Measurements from ENCODE around the gene CD4.

Gene CD4

DNA sequence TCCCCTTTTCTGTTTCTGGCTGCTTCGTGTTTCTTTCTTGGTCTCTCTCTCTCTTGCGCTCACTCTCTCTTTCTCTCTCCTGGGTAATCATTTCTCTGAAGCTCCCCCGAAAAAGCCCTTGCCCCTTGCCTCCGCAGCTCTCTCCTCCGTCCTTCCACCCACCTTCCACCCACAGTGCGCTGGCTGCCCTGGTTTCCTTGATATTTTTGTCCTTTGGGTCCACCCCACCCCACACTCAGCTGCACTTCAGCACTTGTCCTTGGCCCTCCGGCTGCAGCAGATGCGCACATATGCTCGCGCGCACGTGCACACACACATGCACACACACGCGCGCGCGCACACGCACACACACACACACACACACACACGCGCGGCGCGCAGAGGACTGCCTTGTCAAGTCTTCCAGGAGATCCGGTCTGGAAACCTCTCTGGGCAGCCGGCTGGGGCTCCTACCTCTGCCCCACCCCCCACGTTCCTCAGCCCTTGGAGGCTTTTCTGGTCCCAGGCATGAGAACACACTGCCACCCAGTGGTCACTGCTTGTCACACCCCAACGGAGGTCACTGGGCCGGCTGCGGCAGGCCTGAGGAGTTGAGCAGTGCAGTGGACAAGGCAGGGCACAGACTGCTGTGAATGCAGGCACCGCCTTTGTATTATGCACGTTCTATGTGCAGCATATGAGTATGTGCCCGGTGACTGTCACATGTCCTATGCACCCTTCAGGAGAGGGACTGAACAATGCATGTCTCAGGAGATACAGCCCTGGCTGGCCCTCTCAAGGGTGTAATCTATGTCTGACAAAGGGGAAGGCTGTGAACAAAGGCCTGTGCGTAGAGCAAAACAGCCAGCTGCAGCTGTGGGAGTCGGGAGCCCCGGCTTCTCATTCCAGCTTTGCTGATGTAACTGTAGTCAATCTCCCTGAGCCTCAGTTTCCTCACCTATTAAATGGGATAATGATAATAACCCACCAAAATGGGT lies 10.5 kb upstream of the CD4 start:
- peak; percentile 91 to 92 for DNase-seq

DNA sequence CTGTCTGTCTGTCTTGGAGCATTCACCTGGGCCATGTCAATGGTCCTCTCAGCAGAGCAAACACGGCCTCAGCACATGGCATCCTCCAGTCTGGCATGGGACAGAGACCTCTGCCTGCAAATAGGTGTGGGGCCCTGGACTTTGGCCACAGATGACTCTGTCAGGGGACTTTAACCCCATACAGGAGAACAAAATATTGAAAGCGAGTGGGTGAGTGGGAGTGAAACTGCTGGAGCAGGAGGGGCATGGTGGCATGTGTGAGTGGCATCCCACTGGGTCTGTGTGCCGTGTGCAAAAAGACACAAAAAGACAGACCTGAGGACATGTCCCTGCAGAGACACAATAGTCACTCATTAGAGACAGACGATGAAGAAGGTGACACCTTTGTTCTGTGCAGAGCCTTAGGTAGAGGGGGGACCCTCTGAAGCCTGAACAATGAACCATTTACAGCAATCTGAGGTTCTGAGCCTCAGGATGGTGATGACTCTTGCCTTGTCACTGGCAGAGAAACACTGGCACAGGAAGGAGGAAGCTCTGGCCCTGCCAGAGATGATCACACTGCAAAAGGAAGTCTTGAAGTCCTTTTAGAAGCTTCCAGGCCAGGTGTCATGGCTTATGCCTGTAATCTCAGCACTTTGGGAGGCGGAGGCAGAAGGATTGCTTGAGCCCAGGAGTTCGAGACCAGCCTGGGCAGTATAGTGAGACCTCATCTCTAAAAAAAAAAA lies 9.5 kb upstream of the CD4 start:
- peak in 1 of 2 donors; percentile 46 for DNase-seq

GRCh38 chr12:6780573-6780972 lies 8.8 kb upstream of the CD4 start:
- no peak for DNase-seq

DNA sequence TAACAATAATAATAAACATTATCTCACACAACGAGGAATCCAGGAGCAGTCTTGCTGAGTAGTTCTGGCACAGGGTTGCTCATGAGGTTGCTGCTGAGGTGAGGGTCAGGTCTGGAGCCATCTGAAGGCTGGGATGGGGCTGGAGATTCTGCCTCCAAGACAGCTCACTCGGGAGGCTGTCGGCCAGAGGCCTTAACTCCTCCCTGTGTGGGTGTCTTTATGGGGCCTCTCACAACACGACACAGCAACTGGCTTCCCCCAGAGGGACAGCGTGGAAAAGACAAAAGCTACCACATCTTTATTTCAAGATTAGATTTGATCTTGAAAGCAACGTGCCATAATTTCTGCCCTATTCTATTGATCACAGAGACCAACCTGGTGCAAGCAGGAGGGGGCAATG lies 7.2 kb upstream of the CD4 start:
- no peak for DNase-seq

DNA sequence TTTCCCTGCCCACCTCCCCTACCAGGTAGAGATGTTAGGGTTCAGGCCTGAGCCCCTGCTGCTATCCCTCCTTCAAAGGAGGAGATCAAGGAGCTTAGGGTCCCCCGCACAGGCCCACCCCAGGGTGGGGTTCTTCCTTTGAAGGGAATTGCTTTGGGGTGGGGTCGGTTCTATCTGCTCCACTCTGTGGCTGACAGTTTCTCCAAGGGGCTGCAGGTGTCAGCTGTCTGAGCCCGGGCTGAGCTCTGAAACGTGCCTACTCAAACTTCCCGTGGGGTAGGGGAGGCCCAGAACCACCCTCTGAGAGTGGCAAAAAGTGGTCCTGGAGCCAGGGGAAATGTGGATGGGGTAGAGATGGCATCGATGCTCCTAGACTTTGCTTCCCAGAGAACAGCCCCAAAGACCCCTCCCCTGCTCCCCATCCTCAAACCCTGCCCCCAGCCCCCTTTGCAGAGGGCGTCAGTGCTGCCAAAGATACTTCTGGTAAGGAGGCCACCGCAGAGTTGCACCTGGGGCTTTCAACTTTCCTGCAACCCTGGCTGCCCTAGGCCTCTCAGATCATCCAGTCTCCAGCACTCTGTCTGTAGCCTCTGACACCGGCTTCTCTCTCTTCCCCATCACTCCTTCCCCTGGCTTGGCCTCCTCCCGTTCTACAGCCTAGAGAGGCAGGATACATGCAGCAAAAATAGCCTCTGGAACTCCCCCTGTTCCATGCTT lies 6.3 kb upstream of the CD4 start:
- DNase-seq, result no peak

DNA sequence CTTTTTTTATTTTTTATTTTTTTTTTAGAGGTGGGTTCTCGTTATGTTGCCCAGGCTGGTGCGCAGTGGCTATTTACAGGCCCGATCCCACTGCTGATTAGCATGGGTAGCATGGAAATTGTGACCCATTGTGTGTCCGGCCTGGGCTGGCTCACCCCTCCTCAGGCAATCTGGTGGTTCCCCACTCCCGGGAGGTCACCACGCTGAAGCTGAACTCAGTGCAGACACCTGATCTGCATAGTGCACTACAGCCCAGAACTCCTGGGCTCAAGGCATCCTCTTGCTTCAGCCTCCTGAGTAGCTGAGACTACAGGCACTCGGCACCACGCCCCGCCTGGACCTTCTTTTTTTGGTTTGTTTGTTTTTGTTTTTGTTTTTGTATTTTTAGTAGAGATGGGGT lies 5.5 kb upstream of the CD4 start:
- no peak for DNase-seq

- no peak for DNase-seq
Observed at GRCh38 chr12:6784296-6784695, 5.0 kb upstream of the CD4 start.

- DNase-seq, result no peak
Observed at GRCh38 chr12:6784761-6785160, 4.6 kb upstream of the CD4 start.

DNA sequence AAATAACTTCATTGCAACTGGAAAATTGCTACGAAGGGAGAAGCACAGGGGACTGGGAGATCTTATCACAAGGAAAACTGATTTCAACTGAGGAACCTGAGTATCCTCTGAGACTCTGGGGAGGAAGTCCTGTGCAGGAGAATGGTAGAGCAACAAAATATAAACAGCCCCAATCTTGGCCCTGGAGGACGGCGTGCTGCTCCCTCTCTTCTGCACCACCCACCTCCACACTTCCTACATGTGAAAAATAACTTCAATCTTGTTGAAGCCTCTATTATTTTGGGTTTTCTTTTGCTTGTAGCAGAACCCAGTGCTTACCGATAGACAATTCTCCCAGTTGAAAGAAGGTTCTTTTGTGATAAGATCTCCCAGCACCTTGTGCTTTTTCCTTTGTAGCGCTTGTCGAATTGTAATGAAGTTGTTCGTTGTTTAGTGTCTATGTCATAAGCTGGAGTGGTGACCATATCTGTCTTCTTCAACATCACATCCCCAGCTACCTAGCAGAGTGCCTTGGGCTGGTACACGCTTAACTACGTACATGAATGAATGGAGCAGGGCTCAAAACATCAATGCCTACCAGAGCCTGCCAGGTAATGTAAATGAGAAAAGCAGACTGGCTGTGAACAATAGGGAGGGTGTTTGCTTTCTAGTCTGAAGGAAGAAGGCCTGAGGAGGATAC lies 2.8 kb upstream of the CD4 start:
- DNase-seq, result no peak

DNA sequence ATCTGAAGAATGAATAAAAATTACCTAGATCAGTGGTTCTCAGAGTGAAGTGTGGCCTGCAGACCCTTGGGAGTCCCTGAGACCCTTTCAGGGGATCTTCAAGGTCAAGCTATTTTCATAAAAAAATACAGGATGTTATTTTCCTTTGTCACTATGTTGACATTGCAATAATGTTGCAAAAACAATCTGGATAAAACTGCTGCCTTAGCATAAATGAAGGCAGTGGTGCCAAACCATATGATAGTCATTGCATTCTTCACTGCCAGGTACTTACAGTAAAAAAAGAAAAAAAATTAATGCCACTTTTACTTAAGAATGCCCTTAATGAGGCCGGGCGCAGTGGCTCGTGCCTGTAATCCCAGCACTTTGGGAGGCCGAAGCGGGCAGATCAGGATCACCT lies 2.0 kb upstream of the CD4 start:
- DNase-seq, result peak in 1 of 2 donors; percentile 33

- DNase-seq, result peak; percentile 38 to 58
Observed at GRCh38 chr12:6790496-6791150, 1.3 kb downstream of the CD4 start.

DNA sequence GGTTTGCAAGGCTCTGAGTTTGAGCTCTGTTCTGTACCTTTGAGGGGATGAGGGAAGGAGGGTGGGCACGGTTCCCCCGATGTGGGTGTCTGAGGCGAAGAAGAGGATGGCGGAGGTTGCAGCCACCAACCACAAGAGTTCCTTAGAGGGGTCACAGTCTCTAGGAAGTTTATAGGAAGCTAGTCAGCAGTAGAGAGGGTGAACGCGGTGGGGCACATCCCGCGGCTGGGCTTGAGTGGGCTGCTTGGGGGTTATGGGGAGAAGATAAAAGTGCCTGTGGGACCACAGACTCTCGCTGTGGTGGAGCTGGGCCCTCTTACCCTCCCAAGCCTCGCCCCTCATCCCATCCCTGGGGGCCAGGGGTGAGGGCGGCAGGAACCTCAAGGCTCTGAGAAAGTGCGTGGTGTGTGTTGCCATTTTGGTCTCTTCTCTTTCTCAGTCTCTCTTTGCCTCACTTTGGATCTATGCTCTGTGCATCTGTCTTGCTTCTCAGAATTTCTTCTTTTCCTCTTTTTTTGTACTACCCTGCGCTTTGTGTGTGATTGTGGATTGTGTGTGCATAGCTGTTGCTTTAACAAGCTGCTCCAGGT lies 2.7 kb downstream of the CD4 start:
- DNase-seq, result peak; percentile 4 to 9

GRCh38 chr12:6792522-6793201 lies 3.3 kb downstream of the CD4 start:
- peak; percentile 87 to 88 for DNase-seq

DNA sequence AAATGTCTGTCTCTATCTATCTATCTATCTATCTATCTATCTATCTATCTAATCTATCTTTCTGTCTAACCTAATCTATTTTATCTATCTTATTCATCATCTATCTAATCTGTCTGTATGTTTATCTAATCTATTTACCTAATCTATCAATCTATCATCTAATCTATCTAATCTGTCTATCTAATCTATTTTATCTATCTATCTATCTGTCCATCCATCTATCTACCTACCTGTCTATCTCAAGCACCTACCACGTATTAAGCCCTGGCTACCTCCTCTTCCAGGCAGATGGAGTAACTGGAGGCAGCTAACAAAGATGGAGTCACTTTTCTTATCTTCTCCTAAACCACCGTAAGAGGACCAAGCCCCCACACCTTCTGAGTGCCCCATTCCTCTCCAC lies 5.8 kb downstream of the CD4 start:
- no peak for DNase-seq

DNA sequence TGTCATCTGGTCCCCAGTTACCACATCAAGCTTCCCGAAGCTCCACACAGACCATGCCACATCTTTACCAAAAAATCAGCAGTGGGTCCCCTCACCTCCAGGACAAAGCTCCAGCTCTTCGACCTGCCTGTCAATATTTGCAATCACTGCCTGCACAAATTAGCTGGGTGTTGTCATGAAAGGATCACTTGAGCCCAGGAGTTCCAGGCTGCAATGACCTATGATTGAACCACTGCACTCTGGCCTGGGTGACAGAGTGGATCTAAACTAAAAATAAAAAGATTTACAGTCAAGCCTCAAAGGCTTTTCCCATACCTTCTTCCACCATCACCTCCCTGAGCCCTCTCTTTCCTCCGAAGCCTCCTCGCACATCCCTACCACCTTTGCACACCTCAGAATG lies 7.2 kb downstream of the CD4 start:
- DNase-seq, result no peak

DNA sequence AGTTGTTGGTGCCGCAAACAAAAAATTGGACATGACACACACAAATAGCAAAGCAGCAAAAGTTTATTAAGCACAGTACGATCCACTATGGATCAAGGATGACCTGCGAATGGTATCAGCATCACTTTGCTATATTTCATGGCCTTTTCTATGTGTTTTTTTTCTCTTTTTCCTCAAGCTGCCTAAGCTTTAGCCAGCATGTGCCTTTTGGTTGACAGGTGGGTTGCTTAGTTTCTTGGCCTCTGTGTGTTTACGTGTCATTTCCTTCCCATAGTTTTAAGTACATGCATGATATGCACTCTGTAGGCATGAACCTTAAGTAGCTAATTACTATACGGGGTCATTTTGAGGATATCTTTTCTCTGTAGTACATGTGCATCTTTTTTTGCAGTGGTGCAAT lies 9.8 kb downstream of the CD4 start:
- no peak for DNase-seq

DNA sequence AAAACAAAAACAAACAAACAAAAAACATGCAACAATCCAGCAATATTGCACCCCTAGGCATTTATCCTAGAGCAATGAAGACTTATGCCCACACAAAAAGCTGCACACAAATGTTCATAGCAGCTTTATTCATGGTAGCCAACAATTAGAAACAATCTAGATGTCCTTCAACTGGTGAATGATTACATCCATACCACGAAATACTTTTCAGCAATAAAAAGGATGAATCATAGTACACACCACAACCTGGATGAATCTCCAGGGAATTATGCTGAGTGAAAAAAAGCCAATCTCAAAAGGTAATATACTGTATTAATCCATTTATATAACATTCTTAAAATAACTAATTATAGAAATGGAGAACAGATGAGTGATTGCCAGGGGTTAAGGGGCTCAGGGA lies 17.8 kb downstream of the CD4 start:
- no peak for DNase-seq

- DNase-seq, result no peak
Observed at GRCh38 chr12:6809056-6809455, 19.7 kb downstream of the CD4 start.

DNA sequence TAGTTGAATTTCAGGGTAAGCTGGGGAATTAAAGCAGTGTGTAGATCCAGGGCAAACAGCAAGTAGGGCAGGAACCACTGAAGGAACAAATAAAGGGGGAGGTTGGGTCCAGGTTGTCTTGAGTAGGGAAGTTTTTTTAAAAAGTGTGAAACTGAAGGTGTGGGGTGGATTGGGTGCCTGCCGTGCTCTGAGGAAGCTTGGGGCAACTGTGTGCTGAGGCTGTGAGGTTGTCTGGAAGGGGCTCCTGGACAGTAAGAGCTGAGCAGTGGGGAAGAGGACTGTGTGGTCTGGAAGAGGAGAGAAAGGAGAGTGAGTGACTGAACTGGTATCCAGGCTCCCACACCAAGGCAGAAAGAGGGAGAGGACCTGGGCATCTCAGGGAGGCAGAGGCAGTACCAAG lies 21.4 kb downstream of the CD4 start:
- no peak for DNase-seq

DNA sequence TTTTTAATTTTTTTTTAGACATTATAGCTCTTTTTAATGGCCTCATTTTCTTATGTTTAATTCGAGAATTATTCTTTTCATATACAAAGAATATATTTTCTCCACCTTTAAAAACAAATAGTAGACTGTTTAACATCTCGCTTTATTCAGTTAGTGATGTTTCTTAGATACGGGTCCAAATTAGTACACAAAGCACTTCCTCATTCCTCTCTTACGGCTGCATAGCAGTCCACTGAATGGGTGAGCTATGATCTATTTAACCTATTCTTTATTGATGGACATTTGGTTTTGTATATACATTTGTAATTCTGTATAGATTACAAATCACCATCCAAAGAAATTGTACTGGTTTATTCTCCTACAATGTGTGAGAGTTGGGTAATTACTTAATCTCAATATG lies 24.0 kb downstream of the CD4 start:
- DNase-seq, result no peak

DNA sequence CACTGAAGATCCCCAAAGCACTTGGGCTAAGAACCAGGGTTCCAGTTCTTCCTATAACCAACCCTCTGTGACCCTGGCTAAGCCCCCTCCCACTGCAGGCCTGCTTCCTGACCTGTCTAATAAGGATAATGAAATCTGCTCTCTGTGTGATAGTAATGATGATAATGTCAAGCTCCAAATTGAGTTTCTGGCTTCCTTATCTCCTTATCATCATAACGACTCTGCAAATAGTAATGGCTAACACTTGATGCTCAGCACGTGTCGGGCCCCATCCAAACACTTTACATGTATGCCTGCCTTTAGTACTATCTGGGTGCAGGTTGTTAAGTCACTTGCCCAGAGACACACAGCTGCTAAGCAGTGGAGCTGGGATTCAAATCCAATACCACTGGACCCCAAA lies 27.3 kb downstream of the CD4 start:
- no peak for DNase-seq
